Neural progenitor cell (in vitro differentiated cells): ENCODE measurements around the gene C21orf91. TPM values are rescaled to one million over a fixed set of nuclear protein-coding genes. Genes with fewer than 3 reads are reported as not detected.

Experiments
- DNase-seq: peaks from one replicate; pipeline ENCODE4 v3.0.0-alpha.2; 2016; ENCODE audit warnings: low spot score
- H2AFZ ChIP-seq: fragments of 200-600 bp; sonication (generic); replicated peaks from 2 replicates; pipeline ENCODE4 v1.6.1; 2016; ENCODE audit warnings: antibody characterized with exemption
- H3F3A ChIP-seq: fragments of 200-600 bp; sonication (generic); 2 replicates; pipeline ENCODE4 v1.6.1; 2016; ENCODE audit warnings: antibody characterized with exemption, low read depth
- H3K27ac ChIP-seq: fragments of 200-600 bp; sonication (generic); 2 replicates; pipeline ENCODE4 v1.5.1; 2016; ENCODE audit warnings: mild to moderate bottlenecking
- H3K27me3 ChIP-seq: fragments of 200-600 bp; sonication (generic); 2 replicates; pipeline ENCODE4 v1.6.1; 2016; ENCODE audit warnings: mild to moderate bottlenecking, moderate library complexity
- H3K36me3 ChIP-seq: fragments of 200-600 bp; sonication (generic); 2 replicates; pipeline ENCODE4 v1.5.1; 2016
- H3K4me1 ChIP-seq: fragments of 200-600 bp; sonication (generic); 2 replicates; pipeline ENCODE4 v1.6.1; 2016; ENCODE audit warnings: mixed run types
- H3K4me2 ChIP-seq: fragments of 200-600 bp; sonication (generic); 2 replicates; pipeline ENCODE4 v1.6.1; 2016
- H3K4me3 ChIP-seq: fragments of 200-600 bp; sonication (generic); 2 replicates; pipeline ENCODE4 v1.5.1; 2016
- H3K79me2 ChIP-seq: fragments of 200-600 bp; sonication (generic); 2 replicates; pipeline ENCODE4 v1.6.1; 2016; ENCODE audit warnings: low read depth
- H3K9ac ChIP-seq: fragments of 200-600 bp; sonication (generic); 2 replicates; pipeline ENCODE4 v1.6.1; 2016
- H3K9me3 ChIP-seq: fragments of 200-600 bp; sonication (generic); 2 replicates; pipeline ENCODE4 v1.5.1; 2016; ENCODE audit warnings: low read depth
- H4K20me1 ChIP-seq: fragments of 200-600 bp; sonication (generic); 2 replicates; pipeline ENCODE4 v1.6.1; 2016; ENCODE audit warnings: low read depth
- H3K27ac Mint-ChIP-seq: 3 replicates; pipeline ENCODE4 v1.8.0; 2021; ENCODE audit warnings: mixed read lengths
- H3K27me3 Mint-ChIP-seq: 2 replicates; pipeline ENCODE4 v1.8.0; 2022; ENCODE audit warnings: low read depth, mild to moderate bottlenecking, inconsistent platforms, moderate library complexity, mixed read lengths; ENCODE audit not compliant: insufficient read depth
- H3K36me3 Mint-ChIP-seq: 3 replicates; pipeline ENCODE4 v1.8.0; 2021; ENCODE audit warnings: mixed read lengths
- H3K4me1 Mint-ChIP-seq: 3 replicates; pipeline ENCODE4 v1.8.0; 2021; ENCODE audit warnings: mixed read lengths
- H3K4me3 Mint-ChIP-seq: 3 replicates; pipeline ENCODE4 v1.8.0; 2021; ENCODE audit warnings: mild to moderate bottlenecking, moderate library complexity, mixed read lengths
- H3K9me3 Mint-ChIP-seq: 3 replicates; pipeline ENCODE4 v1.8.0; 2020; ENCODE audit warnings: mixed read lengths
- EZH2 ChIP-seq: fragments of 200-600 bp; sonication (generic); IDR thresholded peaks from 2 replicates; pipeline ENCODE4 v1.6.1; 2017; ENCODE audit warnings: antibody characterized with exemption, mild to moderate bottlenecking, moderate library complexity
- EZH2phosphoT487 ChIP-seq: fragments of 200-600 bp; sonication (generic); IDR thresholded peaks from 2 replicates; pipeline ENCODE4 v1.6.1; 2017; ENCODE audit warnings: antibody characterized with exemption
- total RNA-seq: library from RNA; depleted of rRNA; stranded (reverse); fragments of >200 nt; gene quantifications from 2 replicates; pipeline ENCODE4 v1.2.3, GENCODE V29; 2015; ENCODE audit warnings: low replicate concordance
- TF ChIP-seq, protein P1 (sequence below): fragments of 200-600 bp; sonication (generic); IDR thresholded peaks from 2 replicates; pipeline ENCODE4 v1.5.1; 2017; ENCODE audit warnings: antibody characterized with exemption, mild to moderate bottlenecking

C21orf91 gene
- total RNA-seq, 1 donor from 2014 or later = 59.9 TPM

- no peaks in the 10 kb centered on the region for H3K36me3 ChIP-seq
- H3K27ac Mint-ChIP-seq = no peak overlapping the region
- H3K27ac ChIP-seq = no peak overlapping the region
- DNase-seq = no peak
- no peaks in the 10 kb centered on the region for H4K20me1 ChIP-seq
- no peaks in the 10 kb centered on the region for H3K36me3 Mint-ChIP-seq
- H3K79me2 ChIP-seq = no peaks in the 10 kb centered on the region
- H3K27me3 Mint-ChIP-seq = peaks cover 5% of the 10 kb centered on the region
- H3K4me2 ChIP-seq = no peak overlapping the region
- no peaks in the 10 kb centered on the region for H3F3A ChIP-seq
- TF ChIP-seq EZH2 (no peak), EZH2phosphoT487 (no peak)
- TF ChIP-seq, protein P1, sequence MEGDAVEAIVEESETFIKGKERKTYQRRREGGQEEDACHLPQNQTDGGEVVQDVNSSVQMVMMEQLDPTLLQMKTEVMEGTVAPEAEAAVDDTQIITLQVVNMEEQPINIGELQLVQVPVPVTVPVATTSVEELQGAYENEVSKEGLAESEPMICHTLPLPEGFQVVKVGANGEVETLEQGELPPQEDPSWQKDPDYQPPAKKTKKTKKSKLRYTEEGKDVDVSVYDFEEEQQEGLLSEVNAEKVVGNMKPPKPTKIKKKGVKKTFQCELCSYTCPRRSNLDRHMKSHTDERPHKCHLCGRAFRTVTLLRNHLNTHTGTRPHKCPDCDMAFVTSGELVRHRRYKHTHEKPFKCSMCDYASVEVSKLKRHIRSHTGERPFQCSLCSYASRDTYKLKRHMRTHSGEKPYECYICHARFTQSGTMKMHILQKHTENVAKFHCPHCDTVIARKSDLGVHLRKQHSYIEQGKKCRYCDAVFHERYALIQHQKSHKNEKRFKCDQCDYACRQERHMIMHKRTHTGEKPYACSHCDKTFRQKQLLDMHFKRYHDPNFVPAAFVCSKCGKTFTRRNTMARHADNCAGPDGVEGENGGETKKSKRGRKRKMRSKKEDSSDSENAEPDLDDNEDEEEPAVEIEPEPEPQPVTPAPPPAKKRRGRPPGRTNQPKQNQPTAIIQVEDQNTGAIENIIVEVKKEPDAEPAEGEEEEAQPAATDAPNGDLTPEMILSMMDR = no peak
- H3K4me1 Mint-ChIP-seq = no peaks in the 10 kb centered on the region
- no peaks in the 10 kb centered on the region for H3K27me3 ChIP-seq
- H3K9me3 Mint-ChIP-seq = peaks cover 2% of the 10 kb centered on the region
- no peak overlapping the region for H3K4me3 Mint-ChIP-seq
- H3K4me1 ChIP-seq = no peaks in the 10 kb centered on the region
- peaks cover 8% of the 10 kb centered on the region for H3K9me3 ChIP-seq
- no peak overlapping the region for H3K9ac ChIP-seq
- H2AFZ ChIP-seq = no peak overlapping the region
- no peak overlapping the region for H3K4me3 ChIP-seq
Observed at GRCh38 chr21:17742940-17743592, 76.1 kb downstream of the C21orf91 start.

DNA sequence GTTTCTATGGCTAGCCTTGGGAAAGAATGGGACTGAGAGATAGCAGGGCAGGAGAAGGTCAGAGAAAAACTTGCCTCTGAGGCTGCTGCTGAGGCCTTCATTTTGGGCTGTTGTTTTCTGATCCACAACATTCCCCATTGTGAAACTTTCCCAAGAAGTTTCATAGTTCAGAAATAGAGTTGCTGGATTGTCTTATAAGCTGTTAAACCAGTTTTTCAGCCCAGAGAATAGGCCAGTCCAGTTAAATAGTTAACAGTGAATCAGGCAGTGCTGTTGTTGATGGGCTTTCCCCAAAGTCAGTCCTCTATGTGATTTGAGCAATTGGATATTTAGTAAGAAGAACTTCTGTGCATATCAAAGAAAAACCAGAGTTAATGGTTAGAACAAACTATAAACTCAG lies 77.0 kb downstream of the C21orf91 start:
- H4K20me1 ChIP-seq = no peaks in the 10 kb centered on the region
- H3F3A ChIP-seq = no peaks in the 10 kb centered on the region
- no peak overlapping the region for H3K27ac ChIP-seq
- no peak overlapping the region for H3K9ac ChIP-seq
- H2AFZ ChIP-seq = no peak overlapping the region
- no peak overlapping the region for H3K27ac Mint-ChIP-seq
- no peaks in the 10 kb centered on the region for H3K4me1 Mint-ChIP-seq
- H3K27me3 Mint-ChIP-seq = peaks cover 5% of the 10 kb centered on the region
- peaks cover 8% of the 10 kb centered on the region for H3K9me3 ChIP-seq
- no peaks in the 10 kb centered on the region for H3K79me2 ChIP-seq
- H3K9me3 Mint-ChIP-seq = peaks cover 2% of the 10 kb centered on the region
- no peak overlapping the region for H3K4me3 Mint-ChIP-seq
- H3K36me3 Mint-ChIP-seq = no peaks in the 10 kb centered on the region
- H3K27me3 ChIP-seq = no peaks in the 10 kb centered on the region
- no peak for DNase-seq
- no peaks in the 10 kb centered on the region for H3K36me3 ChIP-seq
- H3K4me3 ChIP-seq = no peak overlapping the region
- TF ChIP-seq EZH2phosphoT487 = no peak
- no peak for TF ChIP-seq EZH2
- TF ChIP-seq, protein P1 = no peak
- no peaks in the 10 kb centered on the region for H3K4me1 ChIP-seq
- H3K4me2 ChIP-seq = no peak overlapping the region

Other genes starting within 250 kb of the C21orf91 start
- gene BTG3, start 206.5 kb downstream of the C21orf91 start, total RNA-seq = 39.2 and 44.7 TPM in 2 replicates